Measurements from ENCODE around the gene BPIFB2. TPM values are rescaled to one million over a fixed set of nuclear protein-coding genes. Genes with fewer than 3 reads are reported as not detected.

Gene BPIFB2
- total and polyA plus RNA-seq, 11 donors, result not detected

GRCh38 chr20:33062105-33062824, 54.8 kb downstream of the BPIFB2 start:
- DNase-seq (no peak), ATAC-seq (no peak)
- no peak overlapping the region for H3K4me3 ChIP-seq
- H3K4me1 ChIP-seq, result no peaks in the 10 kb centered on the region
- H3K9me3 ChIP-seq, result no peaks in the 10 kb centered on the region
- H3K27ac ChIP-seq, result no peak overlapping the region
- intact Hi-C loops (cut with DNase I), result no loop called here
- no peaks in the 10 kb centered on the region for H3K27me3 ChIP-seq
- 45 to 67% (median 62%) methylated on average over 9 of the region's 9 CpGs for WGBS, 4 donors
- H3K36me3 ChIP-seq, result no peaks in the 10 kb centered on the region
- TF ChIP-seq CTCF (IDR thresholded peaks at IDR 0.05), result no peak
- no peak for TF ChIP-seq POLR2A (IDR thresholded peaks at IDR 0.05)

- Histone ChIP-seq H3K36me3 (no peaks in the 10 kb centered on the region), H3K27ac (no peak overlapping the region), H3K9me3 (no peaks in the 10 kb centered on the region), H3K27me3 (no peaks in the 10 kb centered on the region), H3K4me3 (no peak overlapping the region), H3K4me1 (no peaks in the 10 kb centered on the region)
- DNase-seq (no peak), ATAC-seq (no peak)
- WGBS, 4 donors, result 75 to 88% (median 85%) methylated on average over 1 of the region's 1 CpG
- TF ChIP-seq CTCF (IDR thresholded peaks at IDR 0.05) (no peak), POLR2A (IDR thresholded peaks at IDR 0.05) (no peak)
- intact Hi-C loops (cut with DNase I), result no loop called here
Observed at GRCh38 chr20:33062825-33063149, 55.3 kb downstream of the BPIFB2 start.

- DNase-seq, result no peak
Observed at GRCh38 chr20:33063271-33063670, 55.8 kb downstream of the BPIFB2 start.

More at GRCh38 chr20:33063271-33063670, 55.8 kb downstream of the BPIFB2 start:
- ATAC-seq, result no peak
- WGBS, 4 donors, result 82 to 92% (median 88%) methylated on average over 6 of the region's 6 CpGs
- Histone ChIP-seq H3K4me1 (no peaks in the 10 kb centered on the region), H3K27ac (no peak overlapping the region), H3K4me3 (no peak overlapping the region), H3K36me3 (no peaks in the 10 kb centered on the region), H3K9me3 (no peaks in the 10 kb centered on the region), H3K27me3 (no peaks in the 10 kb centered on the region)
- no peak for TF ChIP-seq POLR2A (IDR thresholded peaks at IDR 0.05)
- no peak for TF ChIP-seq CTCF (IDR thresholded peaks at IDR 0.05)
- intact Hi-C loops (cut with DNase I), result no loop called here

Data from heart left ventricle (tissue), 16 donors.